Right lobe of liver (tissue), 6 donors: ENCODE data around the gene CTRB2. TPM values are rescaled to one million over a fixed set of nuclear protein-coding genes. Genes with fewer than 3 reads are reported as not detected.

Experiments
- ATAC-seq, 4 donors: fragments of 200-7000 bp; cut with Tn5 transposase; one replicate each; pipeline ENCODE4 v1.9.1; 2020; ENCODE audit warnings: mild to moderate bottlenecking in 4 of 4, moderate library complexity in 4 of 4
- DNase-seq, 3 donors: peaks; one replicate each; pipeline ENCODE4 v3.0.0-alpha.2; 2020
- H3K27ac ChIP-seq, 3 donors: fragments of 200-600 bp; one replicate each; pipeline ENCODE4 v1.8.0; 2022
- H3K27me3 ChIP-seq, 2 donors: fragments of 200-600 bp; one replicate each; pipeline ENCODE4 v1.8.0; 2022
- H3K36me3 ChIP-seq, 4 donors: fragments of 200-600 bp; sonication (generic) in 1 of 4; one replicate each; pipeline versions ENCODE4 v1.5.1 to v1.8.0; 2017 to 2022; ENCODE audit warnings: control low read depth in 1 of 4
- H3K4me1 ChIP-seq, 4 donors: fragments of 200-600 bp; sonication (generic) in 1 of 4; one replicate each; pipeline versions ENCODE4 v1.5.1 to v1.8.0; 2017 to 2022; ENCODE audit warnings: control low read depth in 1 of 4
- H3K4me3 ChIP-seq, 3 donors: fragments of 200-600 bp; one replicate each; pipeline ENCODE4 v1.8.0; 2022
- H3K9me3 ChIP-seq, 4 donors: fragments of 200-600 bp; sonication (generic) in 1 of 4; one replicate each; pipeline versions ENCODE4 v1.5.1 to v1.8.0; 2017 to 2022; ENCODE audit warnings: control low read depth in 1 of 4
- CTCF ChIP-seq, 4 donors: fragments of 200-600 bp in 3 of 4; fragments of 450-650 bp in 1 of 4; IDR thresholded peaks; one replicate each; pipeline versions ENCODE4 v1.5.1 to v1.8.0; 2016 to 2022; ENCODE audit warnings: antibody characterized with exemption in 4 of 4, mild to moderate bottlenecking in 2 of 4
- POLR2A ChIP-seq: fragments of 450-650 bp; IDR thresholded peaks from one replicate; pipeline ENCODE4 v1.6.1; 2017; ENCODE audit warnings: antibody characterized with exemption, mild to moderate bottlenecking
- WGBS: methylation state at CpG from one replicate; pipeline ENCODE4 v1.1.6; 2018; ENCODE audit warnings: low coverage, low lambda C conversion rate; ENCODE audit not compliant: insufficient coverage; ENCODE audit errors: missing lambda C conversion rate; 5-methylcytosine and 5-hydroxymethylcytosine counted together
- intact Hi-C, 2 donors: fragments of 100-400 bp; cut with DNase I; formaldehyde crosslinking; loops; one replicate each; pipeline versions ENCODE4 v1.11.2 to v1.14.1; 2022
- total RNA-seq, 6 experiments: library from RNA; depleted of rRNA in 2 of 6; stranded (reverse); fragments of >200 nt in 2 of 6; fragmentation: NEBNext Ultra II Directional in 3 of 6; extraction: Animal tissue kit (Norgen Biotek cat#: 25700) in 3 of 6; gene quantifications; one replicate each; pipeline versions ENCODE4 v1.1.0 to v1.2.4, GENCODE V29; 2016 to 2023
- donor health status: DM: no; HTN: yes; CAD: no.
- donor health status: DM: no; HTN: no; CAD: no.
- donor health status: DM: no; HTN: no; CAD: no.
- donor health status: DM: no; HTN: yes; CAD: no.
- donor health status: DM: no; HTN: yes; CAD: no.

CTRB2 gene
- total RNA-seq, 6 experiments from 2014 or later = not detected

DNA sequence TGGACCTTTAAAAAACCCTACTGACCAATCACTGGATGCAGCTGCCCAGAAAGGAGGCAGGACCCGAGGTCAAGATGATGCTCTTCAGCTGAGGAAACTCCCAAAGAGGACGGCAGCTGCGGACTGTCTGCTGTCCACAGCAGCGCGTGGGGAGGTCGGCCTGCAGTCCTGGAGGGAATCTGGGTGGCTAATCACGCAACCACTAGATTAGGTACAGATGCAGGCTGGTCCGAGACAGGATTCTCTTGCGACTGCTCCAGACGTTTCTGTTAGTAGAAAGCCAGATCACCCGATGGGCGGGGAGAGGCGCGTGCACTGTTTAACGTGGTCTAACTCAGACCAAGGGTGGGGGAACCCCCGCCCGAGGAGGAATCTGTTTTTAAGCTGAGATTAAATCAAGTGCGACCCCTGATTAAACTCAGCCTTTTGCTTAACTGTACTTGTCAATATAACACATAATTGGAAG lies 8.8 kb downstream of the CTRB2 start:
- Histone ChIP-seq H3K4me1 (no peaks in the 10 kb centered on the region), H3K36me3 (no peaks in the 10 kb centered on the region), H3K4me3 (no peak overlapping the region), H3K9me3 (no peaks in the 10 kb centered on the region), H3K27ac (no peak overlapping the region), H3K27me3 (no peaks in the 10 kb centered on the region)
- WGBS = 26% methylated on average over 6 of the region's 18 CpGs
- ATAC-seq (no peak), DNase-seq (no peak)
- intact Hi-C loops = no loop called here
- TF ChIP-seq CTCF (IDR thresholded peaks at IDR 0.05) (no peak), POLR2A (no peak)

- 41% methylated on average over 12 of the region's 14 CpGs for WGBS
- DNase-seq = no peak
- no peaks in the 10 kb centered on the region for H3K9me3 ChIP-seq
- H3K27me3 ChIP-seq = no peaks in the 10 kb centered on the region
- H3K4me3 ChIP-seq = no peak overlapping the region
- no peaks in the 10 kb centered on the region for H3K4me1 ChIP-seq
- no peak overlapping the region for H3K27ac ChIP-seq
- intact Hi-C loops = no loop called here
- TF ChIP-seq CTCF (IDR thresholded peaks at IDR 0.05) (no peak), POLR2A (no peak)
- no peak for ATAC-seq
- H3K36me3 ChIP-seq = no peaks in the 10 kb centered on the region
Observed at GRCh38 chr16:75197522-75198134, 9.3 kb downstream of the CTRB2 start.

GRCh38 chr16:75196836-75197235 lies 10.1 kb downstream of the CTRB2 start:
- intact Hi-C loops = no loop called here
- peak in 2 of 4 donors; percentile 10 to 50 for ATAC-seq

DNA sequence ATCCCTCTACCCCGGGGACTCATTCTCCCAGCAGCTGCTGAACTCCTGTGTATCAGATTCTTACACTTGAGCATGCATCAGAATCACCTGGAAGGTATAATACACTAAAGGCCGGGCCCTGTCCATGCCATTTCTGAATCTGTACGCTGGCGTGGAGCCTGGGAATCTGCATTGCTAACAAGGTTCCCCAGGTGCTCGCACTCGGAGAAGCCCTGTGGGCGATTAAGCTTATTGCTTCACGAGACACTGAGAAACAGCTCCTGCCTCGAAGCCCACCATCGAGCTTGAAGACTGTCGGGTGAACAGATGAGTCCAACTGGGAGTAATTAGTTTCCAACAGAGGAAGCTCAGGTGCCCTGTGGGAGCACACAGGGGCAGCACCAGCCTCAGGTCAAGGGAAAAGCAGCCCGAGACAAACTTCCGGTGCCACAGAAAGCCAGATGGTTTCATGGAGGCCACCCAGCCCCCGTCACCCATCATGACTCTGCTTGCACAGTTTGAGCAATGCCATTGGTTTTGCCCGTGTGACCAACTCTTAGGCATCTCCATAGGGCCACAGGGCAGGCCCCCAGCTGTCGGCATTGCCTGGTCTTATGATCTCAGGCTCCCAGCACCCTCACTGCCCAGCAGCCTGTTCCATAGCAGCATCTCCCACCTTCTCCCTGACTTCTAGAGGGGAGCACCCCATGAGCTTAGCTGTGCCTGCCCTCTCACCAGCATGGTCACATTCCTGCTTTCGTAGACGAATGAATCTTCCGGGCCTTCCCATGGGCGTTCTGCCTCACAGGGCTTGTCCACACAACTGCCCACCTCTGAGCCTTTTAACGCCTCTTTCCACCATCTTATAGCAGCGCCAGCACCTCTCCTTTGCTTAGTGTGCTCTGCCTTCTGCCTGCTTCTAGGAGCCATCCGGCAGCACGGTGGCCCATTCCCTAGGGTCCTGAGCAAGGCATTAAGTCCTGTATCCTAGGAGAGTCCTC lies 10.9 kb downstream of the CTRB2 start:
- Histone ChIP-seq H3K4me3 (no peak overlapping the region), H3K36me3 (no peaks in the 10 kb centered on the region), H3K27ac (no peak overlapping the region), H3K27me3 (no peaks in the 10 kb centered on the region), H3K9me3 (no peaks in the 10 kb centered on the region), H3K4me1 (no peaks in the 10 kb centered on the region)
- ATAC-seq = no peak
- no peak for TF ChIP-seq POLR2A
- TF ChIP-seq CTCF (IDR thresholded peaks at IDR 0.05) = no peak
- intact Hi-C loops = no loop called here
- peak in 1 of 3 donors; percentile 27 for DNase-seq
- 61% methylated on average over 9 of the region's 24 CpGs for WGBS

More at GRCh38 chr16:75196836-75197235, 10.1 kb downstream of the CTRB2 start:
- DNase-seq = no peak
- WGBS = 29% methylated on average over 6 of the region's 9 CpGs
- Histone ChIP-seq H3K4me1 (no peaks in the 10 kb centered on the region), H3K4me3 (no peak overlapping the region), H3K9me3 (no peaks in the 10 kb centered on the region), H3K36me3 (no peaks in the 10 kb centered on the region), H3K27me3 (no peaks in the 10 kb centered on the region), H3K27ac (no peak overlapping the region)
- TF ChIP-seq CTCF (IDR thresholded peaks at IDR 0.05) = no peak
- TF ChIP-seq POLR2A = no peak
